Occipital lobe (tissue), 2 donors: Measurements from ENCODE around the gene SNX4. TPM values are rescaled to one million over a fixed set of nuclear protein-coding genes. Genes with fewer than 3 reads are reported as not detected.
"Not testable (repeated sequence)": the region's sequence is repeated elsewhere in the genome, so short reads cannot be mapped to it uniquely, and the experiment has no call there.

ENCODE experiments used
- DNase-seq: peaks from one replicate; lab custom pipeline; 2025; lab: John Stamatoyannopoulos, UW
- total RNA-seq: library from RNA; depleted of rRNA; stranded (reverse); fragments of >200 nt; gene quantifications from one replicate; pipeline ENCODE4 v1.2.3, GENCODE V29; 2014

Gene SNX4
- total RNA-seq, 1 donor from 2014 or later = 88.7 TPM

- no peak for DNase-seq
Observed at GRCh38 chr3:125462722-125463299, 57.2 kb downstream of the SNX4 start.

- no peak for DNase-seq
Observed at GRCh38 chr3:125461896-125462295, 58.1 kb downstream of the SNX4 start.

- no peak for DNase-seq
Observed at GRCh38 chr3:125460233-125460632, 59.8 kb downstream of the SNX4 start.

GRCh38 chr3:125443923-125444322 lies 76.1 kb downstream of the SNX4 start:
- no peak for DNase-seq

- DNase-seq = no peak
Observed at GRCh38 chr3:125442506-125442905, 77.5 kb downstream of the SNX4 start.

GRCh38 chr3:125440970-125441369 lies 79.0 kb downstream of the SNX4 start:
- DNase-seq = no peak

- DNase-seq = no peak
Observed at GRCh38 chr3:125440559-125440955, 79.4 kb downstream of the SNX4 start.

GRCh38 chr3:125437631-125438435 lies 82.2 kb downstream of the SNX4 start:
- peak; percentile 28 for DNase-seq

- no peak for DNase-seq
Observed at GRCh38 chr3:125436921-125437320, 83.1 kb downstream of the SNX4 start.

- no peak for DNase-seq
Observed at GRCh38 chr3:125435231-125435630, 84.8 kb downstream of the SNX4 start.

- no peak for DNase-seq
Observed at GRCh38 chr3:125434582-125435011, 85.4 kb downstream of the SNX4 start.

- no peak for DNase-seq
Observed at GRCh38 chr3:125433611-125434041, 86.4 kb downstream of the SNX4 start.

- no peak for DNase-seq
Observed at GRCh38 chr3:125433091-125433534, 86.9 kb downstream of the SNX4 start.

GRCh38 chr3:125431912-125432790 lies 87.9 kb downstream of the SNX4 start:
- DNase-seq = no peak

GRCh38 chr3:125431391-125431790 lies 88.6 kb downstream of the SNX4 start:
- DNase-seq = no peak

GRCh38 chr3:125428216-125428830 lies 91.7 kb downstream of the SNX4 start:
- DNase-seq = no peak

- DNase-seq = no peak
Observed at GRCh38 chr3:125418306-125418705, 101.7 kb downstream of the SNX4 start.

- DNase-seq = no peak
Observed at GRCh38 chr3:125416235-125416634, 103.8 kb downstream of the SNX4 start.

- no peak for DNase-seq
Observed at GRCh38 chr3:125414669-125415068, 105.3 kb downstream of the SNX4 start.

- no peak for DNase-seq
Observed at GRCh38 chr3:125410922-125411321, 109.1 kb downstream of the SNX4 start.

GRCh38 chr3:125406070-125406469 lies 113.9 kb downstream of the SNX4 start:
- DNase-seq = no peak

GRCh38 chr3:125405515-125405914 lies 114.5 kb downstream of the SNX4 start:
- DNase-seq = not testable (repeated sequence)
